CD4-positive, alpha-beta T cell treated with Interleukin-4 for 1 hour (primary cell): ENCODE measurements around the gene RBM14.
"Not testable (repeated sequence)": the region's sequence is repeated elsewhere in the genome, so short reads cannot be mapped to it uniquely, and the experiment has no call there.

Source experiments
- DNase-seq, 2 donors: peaks; one replicate each; pipeline ENCODE4 v3.0.0-alpha.2; 2020 to 2022

Gene RBM14

GRCh38 chr11:66638177-66639065 lies 22.0 kb downstream of the RBM14 start, which contains the start of gene RBM4:
Gene RBM4 (plus strand): TSS chr11:66638703. CDS start chr11:66639712, 1,009 bp downstream.
- peak; percentile 99 for DNase-seq

- peak; percentile 21 to 64 for DNase-seq
Measured at GRCh38 chr11:66639066-66639813, 22.8 kb downstream of the RBM14 start.

GRCh38 chr11:66639814-66640340 lies 23.4 kb downstream of the RBM14 start:
- DNase-seq, result not testable (repeated sequence)

- no peak for DNase-seq
Measured at GRCh38 chr11:66641834-66642233, 25.4 kb downstream of the RBM14 start.

DNA sequence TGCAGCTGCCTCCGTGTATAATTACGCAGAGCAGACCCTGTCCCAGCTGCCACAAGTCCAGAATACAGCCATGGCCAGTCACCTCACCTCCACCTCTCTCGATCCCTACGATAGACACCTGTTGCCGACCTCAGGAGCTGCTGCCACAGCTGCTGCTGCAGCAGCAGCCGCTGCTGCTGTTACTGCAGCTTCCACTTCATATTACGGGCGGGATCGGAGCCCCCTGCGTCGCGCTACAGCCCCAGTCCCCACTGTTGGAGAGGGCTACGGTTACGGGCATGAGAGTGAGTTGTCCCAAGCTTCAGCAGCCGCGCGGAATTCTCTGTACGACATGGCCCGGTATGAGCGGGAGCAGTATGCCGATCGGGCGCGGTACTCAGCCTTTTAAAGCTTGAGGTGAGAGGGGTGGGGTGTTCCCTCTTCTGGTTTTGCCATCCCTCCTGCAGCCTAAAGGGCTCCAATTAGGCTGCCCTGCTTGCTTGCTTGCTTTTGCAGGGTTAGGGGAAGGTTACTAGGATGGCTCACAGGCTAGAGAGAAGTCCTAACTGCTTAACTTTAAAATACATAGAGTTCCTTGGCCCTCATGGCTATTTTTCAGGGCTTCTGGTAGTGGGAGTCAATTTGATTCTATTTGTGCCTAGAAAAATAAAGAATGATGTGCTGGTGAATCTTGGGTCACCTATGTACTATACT lies 27.5 kb downstream of the RBM14 start:
- no peak for DNase-seq

DNA sequence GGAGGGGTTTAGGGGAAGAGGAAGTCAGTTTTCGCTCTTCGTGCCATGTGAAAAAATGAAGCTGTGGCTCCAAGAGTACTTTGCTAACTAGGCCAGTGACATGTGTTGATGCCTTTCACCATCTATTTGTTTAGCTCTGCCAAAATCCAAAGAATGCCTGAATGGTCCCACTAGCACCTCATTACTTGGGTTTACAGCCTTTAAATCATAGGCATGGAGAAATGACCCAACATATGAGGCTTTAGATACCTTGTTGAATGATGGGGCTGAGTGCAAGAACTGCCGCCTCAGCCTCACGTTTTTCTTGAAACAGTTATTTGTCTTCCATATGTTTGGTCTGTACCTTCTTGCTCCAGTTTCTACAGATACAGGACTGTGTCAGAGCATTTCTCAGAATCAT lies 30.4 kb downstream of the RBM14 start:
- DNase-seq, result no peak

- DNase-seq, result no peak
Measured at GRCh38 chr11:66649903-66650302, 33.5 kb downstream of the RBM14 start.

GRCh38 chr11:66651016-66651415 lies 34.6 kb downstream of the RBM14 start:
- DNase-seq, result no peak

DNA sequence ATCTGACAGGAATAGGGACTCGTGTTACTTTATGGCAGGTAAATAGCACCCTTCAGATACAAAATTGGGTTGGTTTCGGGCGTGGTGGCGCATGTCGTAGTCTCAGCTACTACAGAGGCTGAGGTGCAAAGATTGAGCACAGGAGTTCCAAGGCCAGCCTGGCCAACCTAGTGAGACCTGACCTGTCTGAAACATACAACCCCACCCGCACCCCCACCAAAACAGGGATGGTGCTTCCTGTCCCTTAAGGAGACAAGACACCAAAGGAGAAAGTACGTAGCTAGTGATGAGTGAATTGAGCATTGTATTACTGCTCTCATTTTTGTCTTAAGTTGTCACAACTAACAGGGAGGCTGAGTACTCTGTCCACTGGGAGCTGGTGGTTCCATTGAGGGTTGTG lies 36.2 kb downstream of the RBM14 start:
- DNase-seq, result no peak

GRCh38 chr11:66653123-66653522 lies 36.7 kb downstream of the RBM14 start:
- no peak for DNase-seq

GRCh38 chr11:66659763-66660162 lies 43.3 kb downstream of the RBM14 start:
- no peak for DNase-seq

DNA sequence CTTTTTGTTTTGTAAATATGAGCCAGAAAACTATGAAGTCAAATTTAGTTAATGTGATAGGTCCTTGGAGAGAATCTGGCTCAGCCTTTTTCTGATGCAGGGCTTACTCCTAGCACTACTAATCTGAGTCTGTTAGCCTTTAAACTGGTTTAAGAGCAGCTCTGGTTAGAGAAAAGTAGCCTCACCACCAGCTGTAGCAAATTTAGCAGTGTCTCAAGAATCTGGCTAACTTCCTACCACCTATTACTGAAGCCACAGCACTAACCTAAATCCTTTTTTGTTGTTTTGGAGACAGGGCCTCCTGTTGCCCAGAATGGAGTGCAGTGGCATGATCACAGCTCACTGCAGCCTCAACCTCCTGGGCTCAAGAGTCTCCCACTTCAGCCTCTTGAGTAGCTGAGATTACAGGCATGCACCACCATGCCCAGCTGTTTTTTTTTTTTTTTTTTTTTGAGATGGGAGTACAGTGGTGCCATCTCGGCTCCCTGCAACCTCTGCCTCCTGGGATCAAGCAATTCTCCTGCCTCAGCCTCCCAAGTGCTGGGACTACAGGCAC lies 47.4 kb downstream of the RBM14 start:
- no peak for DNase-seq

GRCh38 chr11:66665369-66665768 lies 48.9 kb downstream of the RBM14 start:
- DNase-seq, result no peak

GRCh38 chr11:66670816-66671215 lies 54.4 kb downstream of the RBM14 start:
- DNase-seq, result no peak

GRCh38 chr11:66674964-66675602 lies 58.7 kb downstream of the RBM14 start:
- no peak for DNase-seq

DNA sequence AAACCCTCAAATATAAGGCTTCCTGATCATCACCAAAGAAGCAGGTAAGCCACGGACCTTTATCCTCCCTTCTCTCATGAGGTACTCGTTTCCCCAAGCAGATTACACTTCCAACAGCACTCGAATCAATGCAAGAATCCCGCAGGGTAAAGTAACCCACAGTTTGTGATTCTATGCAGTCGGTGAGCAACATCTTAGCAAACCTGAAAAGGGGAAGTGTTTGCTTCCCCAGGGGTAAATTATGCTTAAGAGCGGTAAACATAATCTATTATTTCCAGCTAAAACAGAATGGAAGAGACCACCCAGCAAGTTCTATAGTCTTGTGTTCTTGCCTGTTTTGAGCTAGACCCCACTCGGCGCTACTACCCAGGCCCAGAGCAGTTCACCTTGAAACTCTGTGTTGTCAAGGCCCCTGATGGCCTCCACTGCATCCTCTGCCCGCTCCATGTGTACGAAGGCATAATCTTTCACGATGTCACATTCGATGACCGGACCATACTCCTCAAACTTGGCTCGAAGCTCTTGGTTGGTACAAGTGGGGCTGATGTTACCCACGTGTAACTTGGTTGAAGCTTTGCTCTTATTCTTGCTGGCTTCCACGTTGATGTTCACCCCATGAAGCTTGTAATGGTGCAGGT lies 60.0 kb downstream of the RBM14 start:
- no peak for DNase-seq
